IMR-90 (cell line): ENCODE data around the gene SLC24A3. TPM values are rescaled to one million over a fixed set of nuclear protein-coding genes. Genes with fewer than 3 reads are reported as not detected.

Source experiments
- ATAC-seq: fragments of 200-7000 bp; cut with Tn5 transposase; 2 replicates; pipeline ENCODE4 v1.9.1; 2020; ENCODE audit warnings: low read depth, mild to moderate bottlenecking, moderate library complexity
- BruUV-seq: library from RNA; stranded (reverse); fragments of 400-500 nt; replicated peaks from 2 replicates; lab custom pipeline; 2021; lab: Mats Ljungman, UMichigan
- CTCF ChIA-PET: fragments of 300-600 bp; formaldehyde crosslinking; extraction: SDS; loops from one replicate; lab custom pipeline; 2021; ENCODE audit warnings: antibody characterized with exemption; lab: Yijun Ruan, JAX
- POLR2A ChIA-PET: fragments of 300-600 bp; sonication (Branson Sonifier 250); formaldehyde crosslinking; loops from one replicate; lab custom pipeline; 2022; ENCODE audit warnings: antibody characterized with exemption; ENCODE audit not compliant: unreplicated experiment; lab: Charles Lee
- DNase-seq: peaks from one replicate; pipeline ENCODE4 v3.0.0; 2013
- H2AFZ ChIP-seq: replicated peaks from 2 replicates; pipeline ENCODE3; 2013; ENCODE audit warnings: low read length, mild to moderate bottlenecking; ENCODE audit not compliant: poor library complexity
- H2AK5ac ChIP-seq: 2 replicates; pipeline ENCODE4 v1.6.1; 2013; ENCODE audit warnings: low read depth, low read length, inconsistent platforms
- H2AK9ac ChIP-seq: replicated peaks from 2 replicates; pipeline ENCODE3; 2013; ENCODE audit warnings: mild to moderate bottlenecking, low read depth, low read length, moderate library complexity; ENCODE audit not compliant: poor library complexity
- H2BK120ac ChIP-seq: 2 replicates; pipeline ENCODE4 v1.6.1; 2013; ENCODE audit warnings: low read depth, low read length, inconsistent platforms
- H2BK15ac ChIP-seq: 3 replicates; pipeline ENCODE4 v1.6.1; 2013; ENCODE audit warnings: low read depth, low read length, inconsistent platforms
- H2BK20ac ChIP-seq: 2 replicates; pipeline ENCODE4 v1.6.1; 2013; ENCODE audit warnings: low read depth, mild to moderate bottlenecking, inconsistent platforms, low read length, moderate library complexity
- H2BK5ac ChIP-seq: 2 replicates; pipeline ENCODE4 v1.6.1; 2013; ENCODE audit warnings: mild to moderate bottlenecking, low read depth, low read length, inconsistent platforms; ENCODE audit not compliant: poor library complexity, severe bottlenecking
- H3K14ac ChIP-seq: replicated peaks from 2 replicates; pipeline ENCODE4 v1.6.1; 2013; ENCODE audit warnings: low read depth, low read length, inconsistent platforms
- H3K18ac ChIP-seq: 2 replicates; pipeline ENCODE4 v1.6.1; 2013; ENCODE audit warnings: low read depth, low read length, control low read depth
- H3K23ac ChIP-seq: 2 replicates; pipeline ENCODE4 v1.6.1; 2013; ENCODE audit warnings: low read depth, low read length, inconsistent platforms
- H3K27ac ChIP-seq: 2 replicates; pipeline ENCODE4 v1.5.1; 2013; ENCODE audit warnings: mild to moderate bottlenecking, control low read depth, low read length; ENCODE audit not compliant: insufficient read depth
- H3K27me3 ChIP-seq: 2 replicates; pipeline ENCODE4 v1.6.1; 2013; ENCODE audit warnings: low read length; ENCODE audit not compliant: control insufficient read depth, insufficient read depth
- H3K36me3 ChIP-seq: 2 replicates; pipeline ENCODE4 v1.6.1; 2013; ENCODE audit warnings: low read length, mixed read lengths; ENCODE audit not compliant: control insufficient read depth, insufficient read depth
- H3K4ac ChIP-seq: 2 replicates; pipeline ENCODE4 v1.6.1; 2013; ENCODE audit warnings: low read depth, low read length, inconsistent platforms
- H3K4me1 ChIP-seq: 2 replicates; pipeline ENCODE4 v1.6.1; 2013; ENCODE audit warnings: low read length, mixed read lengths; ENCODE audit not compliant: control insufficient read depth, insufficient read depth
- H3K4me2 ChIP-seq: 2 replicates; pipeline ENCODE4 v1.6.1; 2013; ENCODE audit warnings: low read depth, mild to moderate bottlenecking, control low read depth, low read length, moderate library complexity
- H3K4me3 ChIP-seq: 2 replicates; pipeline ENCODE4 v1.5.1; 2013; ENCODE audit warnings: low read depth, mild to moderate bottlenecking, control low read depth, low read length, moderate library complexity; ENCODE audit not compliant: insufficient read depth
- H3K56ac ChIP-seq: 2 replicates; pipeline ENCODE4 v1.6.1; 2013; ENCODE audit warnings: low read length, inconsistent platforms; ENCODE audit not compliant: insufficient read depth; ENCODE audit errors: extremely low read depth
- H3K79me1 ChIP-seq, 2 experiments: 2 replicates each; pipeline ENCODE4 v1.6.1; 2013; ENCODE audit warnings: low read length in 2 of 2, inconsistent platforms in 1 of 2, low read depth in 1 of 2
- H3K9ac ChIP-seq: 2 replicates; pipeline ENCODE4 v1.6.1; 2013; ENCODE audit warnings: low read depth, low read length, control low read depth
- H3K9me1 ChIP-seq: 2 replicates; pipeline ENCODE4 v1.6.1; 2013; ENCODE audit warnings: low read length, inconsistent platforms; ENCODE audit not compliant: insufficient read depth
- H3K9me3 ChIP-seq: 2 replicates; pipeline ENCODE4 v1.6.1; 2013; ENCODE audit warnings: low read length; ENCODE audit not compliant: control insufficient read depth, insufficient read depth
- H4K20me1 ChIP-seq: 2 replicates; pipeline ENCODE4 v1.6.1; 2013; ENCODE audit warnings: low read length, inconsistent platforms; ENCODE audit not compliant: insufficient read depth
- H4K5ac ChIP-seq: 2 replicates; pipeline ENCODE4 v1.6.1; 2013; ENCODE audit warnings: mild to moderate bottlenecking, low read depth, low read length, control low read depth
- H4K8ac ChIP-seq, 2 experiments: 2 replicates each; pipeline ENCODE4 v1.6.1; 2013; ENCODE audit warnings: low read depth in 2 of 2, low read length in 2 of 2, control low read depth in 1 of 2, inconsistent platforms in 1 of 2
- H4K91ac ChIP-seq: 2 replicates; pipeline ENCODE4 v1.6.1; 2013; ENCODE audit warnings: low read depth, low read length, inconsistent platforms; ENCODE audit not compliant: insufficient read depth
- FOS ChIP-seq: fragments of 150-350 bp; IDR thresholded peaks from 2 replicates; pipeline ENCODE4 v1.6.1; 2016; ENCODE audit warnings: low read depth, low read length
- MAFK ChIP-seq: IDR thresholded peaks from 2 replicates; pipeline ENCODE4 v1.6.1; 2012; ENCODE audit warnings: low read depth, low read length, improper control_type of control experiment
- RCOR1 ChIP-seq: IDR thresholded peaks from 2 replicates; pipeline ENCODE4 v1.6.1; 2012; ENCODE audit warnings: mild to moderate bottlenecking, low read length, improper control_type of control experiment; ENCODE audit not compliant: insufficient replicate concordance
- USF2 ChIP-seq: fragments of 150-350 bp; IDR thresholded peaks from 2 replicates; pipeline ENCODE4 v1.6.1; 2017; ENCODE audit warnings: mild to moderate bottlenecking, antibody characterized with exemption, low read length, low read depth
- WGBS, 2 experiments: methylation state at CpG; one replicate each; pipeline versions ENCODE4 v1.1.5 to v1.1.7; 2013; ENCODE audit warnings: missing lambda C conversion rate in 2 of 2; ENCODE audit not compliant: insufficient read length in 1 of 2; ENCODE audit errors: extremely low coverage in 2 of 2; 5-methylcytosine and 5-hydroxymethylcytosine counted together
- dilution Hi-C: fragments of 300-500 bp; cut with HindIII; formaldehyde crosslinking; loops from one replicate; pipeline ENCODE4 v1.14.3; 2018; ENCODE audit warnings: low sequenced_read_pairs; ENCODE audit not compliant: unreplicated experiment
- in situ Hi-C: fragments of 300-500 bp; cut with MboI; formaldehyde crosslinking; loops from 3 replicates; pipeline ENCODE4 v1.14.3; 2019; ENCODE audit warnings: low sequenced_read_pairs, inconsistent platforms, mixed read lengths
- intact Hi-C: fragments of 100-400 bp; cut with micrococcal nuclease; formaldehyde crosslinking; loops from 2 replicates; pipeline ENCODE4 v1.10.0; 2022
- polyA plus RNA-seq, 3 experiments: library from polyadenylated mRNA; depleted of rRNA; stranded (reverse); fragments of >200 nt; gene quantifications; 2 replicates each; pipeline ENCODE4 v1.2.3, GENCODE V29; 2012; ENCODE audit warnings: low replicate concordance in 1 of 3
- total RNA-seq: library from RNA; depleted of rRNA; stranded (reverse); fragments of >200 nt; gene quantifications from 2 replicates; pipeline ENCODE4 v1.2.3, GENCODE V29; 2012

Gene SLC24A3
- total and polyA plus RNA-seq, 2 of the 4 experiments (the other 2 are of a cell fraction) = not detected

GRCh38 chr20:19546648-19547047 is 334.2 kb downstream of the SLC24A3 start:
- ChIA-PET POLR2A (no interaction called here), CTCF (no interaction called here)
- in situ Hi-C loops (no loop called here), intact Hi-C loops (no loop called here), dilution Hi-C loops (no loop called here)
- no peak overlapping the region for H2AFZ ChIP-seq
- H3K27ac ChIP-seq = no peak overlapping the region
- no peak overlapping the region for H4K8ac ChIP-seq
- no peak overlapping the region for H2BK5ac ChIP-seq
- H3K4ac ChIP-seq = no peak overlapping the region
- H3K36me3 ChIP-seq = no peaks in the 10 kb centered on the region
- no peak overlapping the region for H3K14ac ChIP-seq
- no peaks in the 10 kb centered on the region for H3K9me3 ChIP-seq
- ATAC-seq (no peak), DNase-seq (no peak)
- TF ChIP-seq USF2 (no peak), RCOR1 (no peak), MAFK (no peak), FOS (no peak)
- no peaks in the 10 kb centered on the region for H3K4me1 ChIP-seq
- BruUV-seq = no TSS peak
- no peaks in the 10 kb centered on the region for H3K79me1 ChIP-seq
- no peak overlapping the region for H3K9ac ChIP-seq
- no peaks in the 10 kb centered on the region for H3K9me1 ChIP-seq
- no peak overlapping the region for H2AK5ac ChIP-seq
- H3K23ac ChIP-seq = no peak overlapping the region
- H2AK9ac ChIP-seq = no peak overlapping the region
- no peak overlapping the region for H4K5ac ChIP-seq
- no peaks in the 10 kb centered on the region; the same call in 1 of the 2 replicates for H3K27me3 ChIP-seq
- no peak overlapping the region for H2BK15ac ChIP-seq
- no peak overlapping the region for H2BK20ac ChIP-seq
- WGBS, 2 experiments = 57% methylated on average over 1 of the region's 2 CpGs; no CpG with 5 or more reads in 1 of the 2 experiments
- H2BK120ac ChIP-seq = no peak overlapping the region
- no peak overlapping the region for H3K56ac ChIP-seq
- H3K4me3 ChIP-seq = no peak overlapping the region
- no peak overlapping the region for H3K18ac ChIP-seq
- H3K4me2 ChIP-seq = no peak overlapping the region
- no peak overlapping the region for H4K91ac ChIP-seq
- no peaks in the 10 kb centered on the region for H4K20me1 ChIP-seq
